T-helper 2 cell treated with Interferon-gamma antibody and Interleukin-4, amounts not matched to agents 5 μg/mL and 100 μg/mL, for 36 hours (primary cell): Measurements from ENCODE around the gene SEZ6L2.
A peak's percentile ranks its signal among the peaks of the same experiment; 100 is the strongest.

Experiments used
- DNase-seq: peaks from one replicate; pipeline ENCODE4 v3.0.0; 2021; ENCODE audit warnings: low spot score
- H3K27ac Mint-ChIP-seq: one replicate; pipeline ENCODE4 v1.8.0; 2021; ENCODE audit warnings: mild to moderate bottlenecking, mixed read lengths
- H3K27me3 Mint-ChIP-seq: one replicate; pipeline ENCODE4 v1.8.0; 2021; ENCODE audit warnings: low read depth, mixed read lengths
- H3K36me3 Mint-ChIP-seq: one replicate; pipeline ENCODE4 v1.8.0; 2021; ENCODE audit warnings: low read depth, mixed read lengths
- H3K4me1 Mint-ChIP-seq: one replicate; pipeline ENCODE4 v1.8.0; 2021; ENCODE audit warnings: low read depth, mixed read lengths
- H3K4me3 Mint-ChIP-seq: one replicate; pipeline ENCODE4 v1.8.0; 2022; ENCODE audit warnings: mild to moderate bottlenecking, moderate library complexity, mixed read lengths
- H3K9me3 Mint-ChIP-seq: one replicate; pipeline ENCODE4 v1.8.0; 2021; ENCODE audit warnings: mixed read lengths

Gene SEZ6L2

DNA sequence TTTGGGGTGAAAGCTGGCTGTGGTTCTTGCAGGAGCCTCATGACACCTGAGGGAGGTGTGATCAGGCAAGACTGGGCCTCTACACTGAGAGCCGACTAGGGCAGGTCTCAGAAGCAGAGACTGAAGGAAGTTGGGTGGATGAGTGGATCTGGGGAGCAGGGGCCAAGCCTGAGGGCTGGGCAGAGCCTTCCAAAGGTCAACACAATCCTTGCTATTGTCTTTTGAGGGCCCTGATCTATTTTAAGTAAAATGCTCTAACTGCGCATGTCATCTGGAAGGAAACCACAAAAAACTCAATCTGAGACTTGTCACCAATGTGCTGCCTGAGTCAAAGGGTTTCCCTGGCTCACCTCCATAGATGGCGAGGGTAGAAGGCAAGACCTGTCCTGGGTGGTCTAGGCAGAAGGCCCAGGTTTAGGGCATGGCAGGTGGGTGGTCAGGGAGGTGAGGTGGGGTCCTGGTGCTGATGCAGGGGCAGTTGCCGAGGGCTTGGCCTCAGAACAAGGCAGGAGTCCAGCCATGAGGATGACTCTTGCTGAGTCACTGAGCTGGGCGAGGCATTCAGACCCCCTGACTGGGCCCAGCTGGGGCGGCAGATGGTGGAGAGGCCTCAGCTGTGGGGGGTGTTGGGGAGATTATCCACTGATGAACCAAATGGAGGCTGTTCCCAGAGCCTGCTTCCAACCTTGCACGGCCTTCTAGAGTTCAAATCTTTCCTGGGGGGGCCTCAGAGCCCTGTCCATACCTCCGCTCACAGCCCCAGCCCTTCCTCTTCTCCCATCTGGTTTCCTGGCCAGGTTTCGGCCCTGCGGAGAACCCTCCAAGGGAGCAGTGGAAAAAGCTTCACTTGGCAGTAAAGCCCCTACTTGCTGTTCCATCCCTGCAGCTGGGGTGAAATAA lies 74.0 kb downstream of the SEZ6L2 start:
- peak; percentile 72 for DNase-seq

DNA sequence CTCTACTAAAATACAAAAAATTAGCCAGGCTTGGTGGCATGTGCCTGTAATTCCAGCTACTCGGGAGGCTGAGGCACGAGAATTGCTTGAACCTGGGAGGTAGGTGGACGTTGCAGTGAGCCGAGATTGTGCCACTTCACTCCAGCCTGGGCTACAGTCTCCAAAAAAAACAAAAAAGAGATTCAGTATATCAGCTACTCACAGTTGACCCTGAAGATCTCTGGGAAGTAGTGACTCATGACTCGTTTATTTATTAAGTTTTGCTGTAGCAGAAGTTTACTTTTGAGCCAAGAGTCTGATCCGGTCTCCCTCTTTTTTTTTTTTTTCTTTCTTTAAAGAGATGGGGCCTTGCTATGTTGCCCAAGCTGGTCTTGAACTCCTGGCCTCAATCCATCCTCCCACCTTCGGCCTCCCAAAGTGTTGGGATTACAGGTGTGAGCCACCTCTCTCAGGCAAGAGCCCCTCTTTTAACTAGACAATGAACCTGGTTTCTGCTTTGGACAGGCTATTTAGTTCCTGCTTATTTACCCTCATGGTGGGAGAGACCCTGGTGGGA lies 74.7 kb downstream of the SEZ6L2 start:
- Mint-ChIP-seq H3K9me3 (no peaks in the 10 kb centered on the region), H3K4me3 (peak overlapping the region; percentile 58), H3K36me3 (peaks cover 35% of the 10 kb centered on the region), H3K27me3 (no peaks in the 10 kb centered on the region), H3K4me1 (peaks cover 35% of the 10 kb centered on the region), H3K27ac (peak overlapping the region; percentile 81)
- no peak for DNase-seq

More for the DNA sequence above, 74.0 kb downstream of the SEZ6L2 start:
- Mint-ChIP-seq H3K9me3 (no peaks in the 10 kb centered on the region), H3K36me3 (peaks cover 33% of the 10 kb centered on the region), H3K27me3 (no peaks in the 10 kb centered on the region), H3K4me3 (peak overlapping the region; percentile 58), H3K4me1 (peaks cover 30% of the 10 kb centered on the region), H3K27ac (peak overlapping the region; percentile 81)

DNA sequence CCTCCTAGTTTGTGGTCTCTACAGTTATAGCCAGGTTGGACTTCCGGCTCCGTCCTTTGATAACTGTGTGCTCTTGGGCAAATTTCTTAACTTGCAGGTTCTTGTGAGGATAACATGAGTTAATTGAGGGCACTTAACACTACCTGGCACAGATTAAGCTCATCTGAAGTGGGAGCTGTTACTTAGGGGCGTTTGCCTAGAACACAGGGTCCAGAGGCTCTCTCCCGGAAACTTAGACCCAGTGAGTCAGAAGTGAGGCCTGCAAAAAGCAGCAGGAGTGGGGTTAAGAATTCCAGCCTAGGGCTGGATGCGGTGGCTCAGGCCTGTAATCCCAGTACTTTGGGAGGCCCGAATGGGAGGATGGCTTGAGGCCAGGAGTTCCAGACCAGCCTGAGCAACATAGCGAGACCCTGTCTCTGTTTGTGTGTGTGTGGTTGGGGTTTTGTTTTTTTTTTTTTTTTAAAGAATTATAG lies 77.7 kb downstream of the SEZ6L2 start:
- H3K27me3 Mint-ChIP-seq, result no peaks in the 10 kb centered on the region
- peaks cover 43% of the 10 kb centered on the region for H3K4me1 Mint-ChIP-seq
- peak overlapping the region; percentile 88 for H3K27ac Mint-ChIP-seq
- DNase-seq, result no peak
- H3K36me3 Mint-ChIP-seq, result peaks cover 48% of the 10 kb centered on the region
- H3K4me3 Mint-ChIP-seq, result peak overlapping the region; percentile 98
- no peaks in the 10 kb centered on the region for H3K9me3 Mint-ChIP-seq
